AG04449 (cell line): Measurements from ENCODE around the gene MINDY2.

Source experiments
- CTCF ChIA-PET: fragments of 350-600 bp; formaldehyde crosslinking; extraction: SDS; loops from one replicate; lab custom pipeline; 2021; ENCODE audit warnings: antibody characterized with exemption; lab: Yijun Ruan, JAX
- POLR2A ChIA-PET: fragments of 400-600, 350-600 bp; formaldehyde crosslinking; extraction: SDS; loops from one replicate; lab custom pipeline; 2020; ENCODE audit warnings: antibody characterized with exemption, inconsistent platforms; lab: Yijun Ruan, JAX
- DNase-seq: peaks from one replicate; pipeline ENCODE4 v3.0.0-alpha.2; 2010; ENCODE audit warnings: low read depth, low spot score
- H3K4me3 ChIP-seq: 2 replicates; pipeline ENCODE4 v1.5.1; 2011; ENCODE audit warnings: low read depth, mild to moderate bottlenecking, control low read depth, low read length
- CTCF ChIP-seq: IDR thresholded peaks from one replicate; pipeline ENCODE4 v1.5.1; 2011; ENCODE audit warnings: mild to moderate bottlenecking, moderate library complexity, low read length, control low read depth, inconsistent platforms; ENCODE audit not compliant: insufficient read depth; ENCODE audit errors: missing control alignments

Gene MINDY2

GRCh38 chr15:58770519-58770856 lies 614 bp upstream of the MINDY2 start:
- TF ChIP-seq CTCF: peak; percentile 15
- ChIA-PET POLR2A (interaction anchor here (0.7 to 3.2 kb wide), 11 partner anchors 9 to 1622 kb away, joined by 3 to 44 read pairs (median 4); partner anchors contain the start of gene ADAM10), CTCF (interaction anchor here (0.8 to 3.3 kb wide), 17 partner anchors 9 to 759 kb away, joined by 3 to 17 read pairs (median 6); partner anchors contain the start of gene ADAM10)
- DNase-seq: peak; percentile 58
- H3K4me3 ChIP-seq: peak overlapping the region; percentile 82

GRCh38 chr15:58771621-58772250 lies 634 bp downstream of the MINDY2 start:
- no peak for TF ChIP-seq CTCF
- ChIA-PET CTCF (interaction anchor here (0.9 to 3.3 kb wide), 7 partner anchors 13 to 560 kb away, joined by 3 to 17 read pairs (median 10); no protein-coding TSS in a partner anchor), POLR2A (interaction anchor here (0.6 to 3.2 kb wide), 8 partner anchors 8 to 757 kb away, joined by 3 to 44 read pairs (median 4); partner anchors contain the start of gene ADAM10)
- no peak for DNase-seq
- H3K4me3 ChIP-seq: peak overlapping the region; percentile 82

GRCh38 chr15:58773024-58773423 lies 1.9 kb downstream of the MINDY2 start:
- peak overlapping the region; percentile 82 for H3K4me3 ChIP-seq
- no peak for DNase-seq
- ChIA-PET POLR2A (no interaction called here), CTCF (interaction anchor here (1.6 kb wide), 1 partner anchor 545 kb away, joined by 4 read pairs; no protein-coding TSS in a partner anchor)
- no peak for TF ChIP-seq CTCF

GRCh38 chr15:58775402-58775801 lies 4.3 kb downstream of the MINDY2 start:
- POLR2A ChIA-PET: no interaction called here
- no peak overlapping the region for H3K4me3 ChIP-seq
- TF ChIP-seq CTCF: no peak
- no peak for DNase-seq
- CTCF ChIA-PET: interaction anchor here (0.6 to 0.9 kb wide), 2 partner anchors 544 to 547 kb away, joined by 3 to 5 read pairs; no protein-coding TSS in a partner anchor

GRCh38 chr15:58777107-58777506 lies 6.0 kb downstream of the MINDY2 start:
- DNase-seq: no peak
- no peak overlapping the region for H3K4me3 ChIP-seq
- POLR2A ChIA-PET: no interaction called here
- CTCF ChIA-PET: interaction anchor here (1.0 kb wide), 1 partner anchor 549 kb away, joined by 3 read pairs; no protein-coding TSS in a partner anchor
- TF ChIP-seq CTCF: no peak

GRCh38 chr15:58779554-58779953 lies 8.5 kb downstream of the MINDY2 start:
- ChIA-PET POLR2A (interaction anchor here (1.8 kb wide), 1 partner anchor 8 kb away, joined by 4 read pairs; the partner anchor contains the start of gene MINDY2), CTCF (no interaction called here)
- no peak overlapping the region for H3K4me3 ChIP-seq
- no peak for DNase-seq
- TF ChIP-seq CTCF: no peak
